HepG2 (cell line): ENCODE measurements around the gene TAF6L. TPM values are rescaled to one million over a fixed set of nuclear protein-coding genes. Genes with fewer than 3 reads are reported as not detected.

Experiments
- ATAC-seq: fragments of 200-7000 bp; cut with Tn5 transposase; 3 replicates; pipeline ENCODE4 v1.9.1; 2020; ENCODE audit warnings: mild to moderate bottlenecking, moderate library complexity
- BruUV-seq: library from RNA; stranded (reverse); fragments of 400-500 nt; replicated peaks from 2 replicates; lab custom pipeline; 2021; lab: Mats Ljungman, UMichigan
- CTCF ChIA-PET: fragments of 300-600 bp; formaldehyde crosslinking; extraction: SDS; loops from one replicate; lab custom pipeline; 2021; ENCODE audit warnings: low total read pairs, inconsistent platforms, low intra/inter-chr PET ratio; lab: Yijun Ruan, JAX
- POLR2A ChIA-PET: fragments of 350-600 bp; sonication (Branson Sonifier 250); formaldehyde crosslinking; loops from one replicate; lab custom pipeline; 2020; ENCODE audit warnings: antibody characterized with exemption, inconsistent platforms; lab: Yijun Ruan, JAX
- DNase-seq: peaks from one replicate; pipeline ENCODE4 v3.0.0-alpha.2; 2015; ENCODE audit warnings: low spot score
- FAIRE-seq: peaks from 3 replicates; lab custom pipeline; 2011; peaks lifted over from hg19 to GRCh38; lab: Jason Lieb, UNC
- H2AFZ ChIP-seq: one replicate; pipeline ENCODE4 v1.6.1; 2011; ENCODE audit warnings: low read length, inconsistent platforms
- H3K27ac ChIP-seq: fragments of 300-600 bp; 3 replicates; pipeline ENCODE4 v1.8.0; 2011; ENCODE audit warnings: mixed run types, mild to moderate bottlenecking, mixed read lengths, low read length, inconsistent platforms; ENCODE audit not compliant: insufficient read depth; ENCODE audit errors: extremely low read length
- H3K27me3 ChIP-seq, 2 experiments: fragments of 200-600 bp in 1 of 2; 2 replicates in 1 of 2; 3 replicates in 1 of 2; pipeline versions ENCODE4 v1.6.0 to v1.8.0; 2011; ENCODE audit warnings: low read length in 2 of 2, mild to moderate bottlenecking in 2 of 2, moderate library complexity in 2 of 2, inconsistent platforms in 1 of 2; ENCODE audit not compliant: insufficient read depth in 2 of 2, control insufficient read depth in 1 of 2
- H3K36me3 ChIP-seq, 2 experiments: fragments of 200-600 bp in 1 of 2; replicated peaks in 1 of 2; 2 replicates in 1 of 2; 3 replicates in 1 of 2; pipeline versions ENCODE4 v1.5.1 to v1.8.0; 2011; ENCODE audit warnings: low read length in 2 of 2, inconsistent platforms in 1 of 2; ENCODE audit not compliant: insufficient read depth in 2 of 2, control insufficient read depth in 1 of 2
- H3K4me1 ChIP-seq: 2 replicates; pipeline ENCODE4 v1.5.1; 2012; ENCODE audit warnings: low read length, inconsistent platforms; ENCODE audit not compliant: insufficient read depth
- H3K4me2 ChIP-seq: 2 replicates; pipeline ENCODE4 v1.6.0; 2011; ENCODE audit warnings: low read depth, low read length, inconsistent platforms
- H3K4me3 ChIP-seq, 3 experiments: fragments of 200-600 bp in 1 of 3; sonication (generic), shearing (Covaris generic) in 1 of 3; replicated peaks in 1 of 3; 2 replicates each; pipeline ENCODE4 v1.5.1; 2011 to 2016; ENCODE audit warnings: low read length in 3 of 3, inconsistent platforms in 2 of 3, low read depth in 2 of 3, mild to moderate bottlenecking in 2 of 3, control low read depth in 1 of 3, mixed read lengths in 1 of 3; ENCODE audit not compliant: insufficient read depth in 1 of 3
- H3K79me2 ChIP-seq: one replicate; pipeline ENCODE4 v1.6.1; 2011; ENCODE audit warnings: low read length, inconsistent platforms; ENCODE audit not compliant: insufficient read depth
- H3K9ac ChIP-seq: 2 replicates; pipeline ENCODE4 v1.6.0; 2011; ENCODE audit warnings: mild to moderate bottlenecking, low read depth, low read length, inconsistent platforms; ENCODE audit not compliant: insufficient read depth
- H3K9me3 ChIP-seq: 2 replicates; pipeline ENCODE4 v1.5.1; 2012; ENCODE audit warnings: mild to moderate bottlenecking, low read length
- H4K20me1 ChIP-seq: 2 replicates; pipeline ENCODE4 v1.6.0; 2011; ENCODE audit warnings: inconsistent platforms, mild to moderate bottlenecking, low read length, moderate library complexity; ENCODE audit not compliant: insufficient read depth
- ARNT ChIP-seq: fragments of 450-650 bp; IDR thresholded peaks from 2 replicates; pipeline ENCODE4 v1.6.1; 2017
- CTCF ChIP-seq: sonication (generic); formaldehyde crosslinking; IDR thresholded peaks from 2 replicates; pipeline ENCODE4 v1.5.0; 2020; ENCODE audit warnings: mild to moderate bottlenecking, missing genetic modification reagents, moderate library complexity
- FOXA1 ChIP-seq, 2 experiments: fragments of 450-650 bp in 1 of 2; sonication (generic) in 1 of 2; formaldehyde crosslinking in 1 of 2; IDR thresholded peaks; 2 replicates each; pipeline versions ENCODE4 v1.4.0 to v1.6.1; 2016 to 2020; ENCODE audit warnings: missing genetic modification reagents in 1 of 2
- FOXO1 ChIP-seq: sonication (generic); formaldehyde crosslinking; IDR thresholded peaks from 2 replicates; pipeline ENCODE4 v1.4.0; 2020; ENCODE audit warnings: missing genetic modification reagents
- GLI4 ChIP-seq: sonication (generic); formaldehyde crosslinking; IDR thresholded peaks from 2 replicates; pipeline ENCODE4 v1.5.1; 2020; ENCODE audit warnings: missing genetic modification reagents, mild to moderate bottlenecking, moderate library complexity, borderline replicate concordance
- GPN1 ChIP-seq: sonication (generic); formaldehyde crosslinking; IDR thresholded peaks from 2 replicates; pipeline ENCODE4 v1.5.1; 2020; ENCODE audit warnings: missing genetic modification reagents, borderline replicate concordance
- GTF3A ChIP-seq: sonication (generic); formaldehyde crosslinking; conservative IDR thresholded peaks from 2 replicates; pipeline ENCODE4 v1.4.0; 2020; ENCODE audit warnings: mild to moderate bottlenecking, missing genetic modification reagents
- HDAC2 ChIP-seq: sonication (generic); formaldehyde crosslinking; IDR thresholded peaks from 2 replicates; pipeline ENCODE4 v1.4.0; 2020; ENCODE audit warnings: missing genetic modification reagents
- JDP2 ChIP-seq: sonication (generic); formaldehyde crosslinking; IDR thresholded peaks from 2 replicates; pipeline ENCODE4 v1.8.1; 2022; ENCODE audit warnings: missing genetic modification reagents, borderline replicate concordance
- KMT2A ChIP-seq: sonication (generic); formaldehyde crosslinking; IDR thresholded peaks from 2 replicates; pipeline ENCODE4 v1.4.0; 2020; ENCODE audit warnings: missing genetic modification reagents
- MIXL1 ChIP-seq: IDR thresholded peaks from 2 replicates; pipeline ENCODE4 v1.6.1; 2016
- SAP130 ChIP-seq: IDR thresholded peaks from 2 replicates; pipeline ENCODE4 v1.6.1; 2016; ENCODE audit warnings: low read depth
- SMC3 ChIP-seq: IDR thresholded peaks from 2 replicates; pipeline ENCODE4 v1.6.1; 2011; ENCODE audit warnings: low read length, improper control_type of control experiment
- TEAD3 ChIP-seq: optimal IDR thresholded peaks from 2 replicates; pipeline ENCODE3; 2016; ENCODE audit warnings: borderline replicate concordance
- ZBTB33 ChIP-seq: sonication (generic); formaldehyde crosslinking; IDR thresholded peaks from 2 replicates; pipeline ENCODE4 v1.4.0; 2020; ENCODE audit warnings: missing genetic modification reagents
- ZBTB38 ChIP-seq: sonication (generic); formaldehyde crosslinking; IDR thresholded peaks from 2 replicates; pipeline ENCODE4 v1.5.1; 2020; ENCODE audit warnings: mild to moderate bottlenecking, missing genetic modification reagents
- ZNF331 ChIP-seq: sonication (generic); formaldehyde crosslinking; IDR thresholded peaks from 2 replicates; pipeline ENCODE4 v1.4.0; 2020; ENCODE audit warnings: missing genetic modification reagents
- ZNF558 ChIP-seq: sonication (generic); formaldehyde crosslinking; IDR thresholded peaks from 2 replicates; pipeline ENCODE4 v1.9.0; 2022; ENCODE audit warnings: mild to moderate bottlenecking, missing genetic modification reagents, borderline replicate concordance
- ZNF574 ChIP-seq: sonication (generic); formaldehyde crosslinking; IDR thresholded peaks from 2 replicates; pipeline ENCODE4 v1.4.0; 2020; ENCODE audit warnings: missing genetic modification reagents
- ZNF713 ChIP-seq: sonication (generic); formaldehyde crosslinking; IDR thresholded peaks from 2 replicates; pipeline ENCODE4 v1.4.0; 2020; ENCODE audit warnings: mild to moderate bottlenecking, missing genetic modification reagents
- ZNF83 ChIP-seq: sonication (generic); formaldehyde crosslinking; IDR thresholded peaks from 2 replicates; pipeline ENCODE4 v1.4.0; 2020; ENCODE audit warnings: missing genetic modification reagents, mild to moderate bottlenecking, borderline replicate concordance
- WGBS: methylation state at CpG from one replicate; pipeline ENCODE4 v1.1.6; 2017; ENCODE audit warnings: low lambda C conversion rate; 5-methylcytosine and 5-hydroxymethylcytosine counted together
- in situ Hi-C: cut with HindIII; loops from 2 replicates; pipeline ENCODE4 v1.10.0; 2017; ENCODE audit warnings: low pct_unique_long_range_greater_than_20kb; ENCODE audit not compliant: extremely low pct_ligation_motif_present
- intact Hi-C: fragments of 100-400 bp; cut with micrococcal nuclease; formaldehyde crosslinking; loops from one replicate; pipeline ENCODE4 v1.10.0; 2022; ENCODE audit not compliant: unreplicated experiment
- polyA plus RNA-seq, 8 experiments: library from polyadenylated mRNA; depleted of rRNA in 3 of 8; stranded (reverse) in 7 of 8; unstranded in 1 of 8; fragments of >200 nt; fragmentation: Illumina TruSeq in 4 of 8; extraction: Trizol in 4 of 8; gene quantifications; 2 replicates each; pipeline versions ENCODE4 v1.2.1 to v1.2.3, GENCODE V29; 2011 to 2016; ENCODE audit warnings: low read depth in 4 of 8, missing spikeins in 1 of 8, mixed read lengths in 1 of 8; ENCODE audit not compliant: insufficient read depth in 1 of 8
- total RNA-seq, 5 experiments: library from RNA; depleted of rRNA; stranded (reverse); fragments of >200 nt; fragmentation: Illumina TruSeq; extraction: Trizol; gene quantifications; 2 replicates each; pipeline ENCODE4 v1.2.3, GENCODE V29; 2016; ENCODE audit warnings: low read depth in 1 of 5

The TAF6L gene
- total and polyA plus RNA-seq, 2 of the 13 experiments (the other 11 are each of a cell fraction or from before 2014, with no cell fraction given) = 12.6 to 19.4 TPM

- Histone ChIP-seq H3K27ac (peak overlapping the region; percentile 39), H3K36me3 (peaks cover 15 to 73% of the 10 kb centered on the region in 2 experiments), H3K4me3 (no peak overlapping the region), H3K4me1 (peaks cover 37% of the 10 kb centered on the region), H3K9ac (no peak overlapping the region), H3K4me2 (no peak overlapping the region)
- peak; percentile 84 for ATAC-seq
- CTCF ChIA-PET = no interaction called here
- in situ Hi-C loops = no loop called here
- 71% methylated on average over 7 of the region's 7 CpGs for WGBS
- peak; percentile 100 for TF ChIP-seq ZBTB33
- peak; percentile 59 for TF ChIP-seq CTCF (CRISPR knock-in tag)
- TF ChIP-seq ZNF558 (CRISPR knock-in tag) = no peak
- no peak for TF ChIP-seq ZNF83
- TF ChIP-seq ZBTB38 (CRISPR knock-in tag) = peak; percentile 74
- 0 out of 2 replicates have a peak, but pooled peaks have one; percentile 29 for TF ChIP-seq KMT2A (CRISPR knock-in tag)
- TF ChIP-seq HDAC2 (CRISPR knock-in tag) = peak; percentile 53
- TF ChIP-seq GPN1 (CRISPR knock-in tag) = no peak
- TF ChIP-seq ZNF713 (CRISPR knock-in tag) = no peak
- TF ChIP-seq SMC3 = peak; percentile 9; the same call in 1 of the 2 replicates
- 0 out of 2 replicates have a peak, but pooled peaks have one; percentile 18 for TF ChIP-seq FOXO1
- no peak for TF ChIP-seq MIXL1 (CRISPR knock-in tag)
- no peak for TF ChIP-seq GTF3A
- TF ChIP-seq TEAD3 (CRISPR knock-in tag) = peak; percentile 93
- no peak for TF ChIP-seq GLI4 (CRISPR knock-in tag)
- TF ChIP-seq ARNT = no peak
- no peak for TF ChIP-seq FOXA1 (IDR thresholded peaks at IDR 0.05)
- TF ChIP-seq FOXA1 (CRISPR knock-in tag; IDR thresholded peaks at IDR 0.05) = peak; percentile 45; the same call in 1 of the 2 replicates
- TF ChIP-seq JDP2 (CRISPR knock-in tag) = no peak
- TF ChIP-seq ZNF574 (CRISPR knock-in tag) = peak; percentile 61; the same call in 1 of the 2 replicates
- TF ChIP-seq ZNF331 = 0 out of 2 replicates have a peak, but pooled peaks have one; percentile 39
- TF ChIP-seq SAP130 = peak; percentile 41; the same call in 1 of the 2 replicates
- TF ChIP-seq, all 625 proteins: peak for 12
- DNase-seq (peak; percentile 80), FAIRE-seq (peak; percentile 51)
- TSS peak; percentile 37 for BruUV-seq
- H3K27me3 ChIP-seq = no peaks in the 10 kb centered on the region; a peak in 1 of 5 replicates
- H3K9me3 ChIP-seq = no peaks in the 10 kb centered on the region
- H2AFZ ChIP-seq = no peak overlapping the region
- intact Hi-C loops = no loop called here
- H3K79me2 ChIP-seq = peaks cover 64% of the 10 kb centered on the region
- peaks cover 30% of the 10 kb centered on the region for H4K20me1 ChIP-seq
- POLR2A ChIA-PET = no interaction called here
These were observed 49.2 kb upstream of the TAF6L start for GRCh38 chr11:62721994-62722393.
